Thymus (tissue), 11 donors: ENCODE results near the gene CPNE4. TPM values are rescaled to one million over a fixed set of nuclear protein-coding genes. Genes with fewer than 3 reads are reported as not detected.

Experiments used
- DNase-seq, 9 donors: peaks; one replicate each; pipeline ENCODE4 v3.0.0-alpha.2; 2013; ENCODE audit warnings: low spot score in 9 of 9, low read depth in 6 of 9, missing footprints in 1 of 9
- H3K27ac ChIP-seq, 2 donors: one replicate each; pipeline ENCODE4 v1.5.1; 2013; ENCODE audit warnings: control low read depth in 1 of 2, low read depth in 1 of 2, low read length in 1 of 2, mild to moderate bottlenecking in 1 of 2, moderate library complexity in 1 of 2
- H3K27me3 ChIP-seq, 2 donors: one replicate each; pipeline ENCODE4 v1.5.1; 2013; ENCODE audit warnings: low read length in 1 of 2; ENCODE audit not compliant: control insufficient read depth in 2 of 2, insufficient read depth in 1 of 2
- H3K36me3 ChIP-seq, 2 donors: one replicate each; pipeline ENCODE4 v1.5.1; 2013; ENCODE audit warnings: low read length in 1 of 2, mild to moderate bottlenecking in 1 of 2, moderate library complexity in 1 of 2; ENCODE audit not compliant: control insufficient read depth in 2 of 2, insufficient read depth in 2 of 2
- H3K4me1 ChIP-seq, 2 donors: one replicate each; pipeline ENCODE4 v1.5.1; 2013; ENCODE audit warnings: low read length in 2 of 2; ENCODE audit not compliant: control insufficient read depth in 2 of 2, insufficient read depth in 2 of 2
- H3K4me3 ChIP-seq, 2 donors: one replicate each; pipeline ENCODE4 v1.5.1; 2013; ENCODE audit warnings: low read length in 2 of 2, control low read depth in 1 of 2, mild to moderate bottlenecking in 1 of 2
- H3K9me3 ChIP-seq, 2 donors: one replicate each; pipeline ENCODE4 v1.5.1; 2013; ENCODE audit warnings: low read length in 1 of 2, mild to moderate bottlenecking in 1 of 2; ENCODE audit not compliant: control insufficient read depth in 2 of 2, insufficient read depth in 1 of 2
- WGBS: extraction: QIAGEN DNeasy Blood & Tissue Kit; methylation state at CpG from one replicate; pipeline ENCODE4 v1.1.7; 2013; 5-methylcytosine and 5-hydroxymethylcytosine counted together
- polyA plus RNA-seq: library from polyadenylated mRNA; stranded (reverse); fragments of 200-250 nt; gene quantifications from one replicate; pipeline ENCODE4 v1.2.3, GENCODE V29; 2013
- total RNA-seq: library from RNA; stranded (reverse); fragments of 120-200 nt; gene quantifications from one replicate; pipeline ENCODE4 v1.2.4, GENCODE V29; 2013
- donor health status: healthy.

The CPNE4 gene
- total and polyA plus RNA-seq, 2 donors, result 0.33 to 0.89 TPM

DNA sequence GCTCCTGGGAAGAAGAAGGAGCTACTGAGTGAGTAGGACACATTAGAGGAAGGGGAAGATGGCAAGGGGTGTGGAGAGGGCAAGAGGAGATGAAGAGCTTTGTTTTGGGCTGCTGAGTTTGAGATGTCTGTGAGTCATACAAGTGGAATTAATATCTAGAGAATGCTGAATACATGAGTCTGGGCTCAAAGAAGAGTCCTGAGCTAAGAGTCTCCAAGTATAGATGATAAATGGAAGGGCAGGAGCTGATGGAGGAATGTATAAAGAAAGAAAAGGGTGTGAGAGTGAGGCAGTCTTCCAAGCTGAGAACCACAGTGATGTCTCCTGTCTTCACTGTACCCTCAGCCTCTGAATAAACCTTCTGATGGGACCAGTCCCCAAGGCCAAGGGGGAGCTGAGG is 326.6 kb downstream of the CPNE4 start:
- Histone ChIP-seq H3K4me1 (no peaks in the 10 kb centered on the region), H3K27ac (no peak overlapping the region)

DNA sequence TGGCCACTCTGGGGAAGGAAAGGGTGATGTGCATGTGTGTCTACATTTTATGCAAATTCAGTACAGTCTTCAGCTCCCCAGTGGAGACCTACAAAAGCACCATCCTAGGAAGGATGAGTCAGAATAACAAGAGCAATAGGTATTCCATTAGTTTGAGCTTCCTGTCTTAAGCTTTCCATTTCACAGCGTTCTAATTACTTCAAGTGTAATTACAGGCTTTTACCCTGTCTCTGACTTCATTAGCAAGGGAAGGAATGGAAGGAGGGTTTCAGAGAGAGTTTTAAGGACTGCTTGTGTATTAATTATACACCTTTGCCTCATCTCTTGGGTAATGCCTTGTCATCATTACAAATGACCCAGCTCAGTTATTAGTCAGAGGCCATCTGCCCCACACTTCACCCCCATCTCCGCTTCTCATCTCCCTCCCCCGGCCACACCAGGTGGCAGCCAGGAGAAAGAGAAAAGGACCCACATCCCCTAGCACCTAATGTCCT is 329.2 kb downstream of the CPNE4 start:
- Histone ChIP-seq H3K36me3 (no peaks in the 10 kb centered on the region), H3K27me3 (no peaks in the 10 kb centered on the region), H3K27ac (no peak overlapping the region), H3K4me1 (no peaks in the 10 kb centered on the region), H3K9me3 (no peaks in the 10 kb centered on the region), H3K4me3 (no peak overlapping the region)
- DNase-seq, result no peak
- 70% methylated on average over 3 of the region's 3 CpGs for WGBS

More for the DNA sequence above, 326.6 kb downstream of the CPNE4 start:
- H3K27me3 ChIP-seq, result no peaks in the 10 kb centered on the region
- no peak overlapping the region for H3K4me3 ChIP-seq
- no peak for DNase-seq
- no peaks in the 10 kb centered on the region for H3K36me3 ChIP-seq
- H3K9me3 ChIP-seq, result no peaks in the 10 kb centered on the region

DNA sequence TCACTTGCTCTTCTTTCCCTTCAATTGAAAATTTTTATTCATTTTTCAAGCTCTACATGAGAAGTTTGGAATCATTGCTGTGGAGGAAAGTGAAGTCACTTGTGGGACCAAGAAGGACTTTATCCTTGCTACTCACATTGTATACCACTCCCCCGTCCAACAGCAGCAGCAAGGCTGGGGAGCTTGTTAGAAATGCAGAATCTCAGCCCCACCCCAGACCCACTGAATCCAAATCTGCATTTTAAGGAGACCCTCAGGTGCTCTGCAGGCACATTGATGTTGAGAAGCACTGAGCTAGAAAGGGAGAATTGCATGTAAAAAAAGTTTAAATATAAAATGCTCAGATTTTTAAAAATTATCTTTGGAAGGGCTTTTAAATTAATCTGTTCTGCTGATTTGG is 329.7 kb downstream of the CPNE4 start:
- Histone ChIP-seq H3K36me3 (no peaks in the 10 kb centered on the region), H3K27me3 (no peaks in the 10 kb centered on the region), H3K9me3 (no peaks in the 10 kb centered on the region), H3K4me1 (no peaks in the 10 kb centered on the region), H3K27ac (no peak overlapping the region), H3K4me3 (no peak overlapping the region)
- 82% methylated on average over 1 of the region's 1 CpG for WGBS
- DNase-seq, result no peak

- Histone ChIP-seq H3K9me3 (no peaks in the 10 kb centered on the region), H3K27me3 (no peaks in the 10 kb centered on the region), H3K36me3 (no peaks in the 10 kb centered on the region), H3K27ac (no peak overlapping the region), H3K4me3 (no peak overlapping the region), H3K4me1 (no peaks in the 10 kb centered on the region)
- no peak for DNase-seq
- 80% methylated on average over 2 of the region's 2 CpGs for WGBS
These were observed 330.7 kb downstream of the CPNE4 start for GRCh38 chr3:131704098-131704497.

GRCh38 chr3:131702146-131702545 is 332.7 kb downstream of the CPNE4 start:
- no peaks in the 10 kb centered on the region for H3K36me3 ChIP-seq
- H3K27ac ChIP-seq, result no peak overlapping the region
- WGBS, result 63% methylated on average over 2 of the region's 2 CpGs
- H3K4me1 ChIP-seq, result no peaks in the 10 kb centered on the region
- DNase-seq, result no peak
- H3K27me3 ChIP-seq, result no peaks in the 10 kb centered on the region
- H3K4me3 ChIP-seq, result no peak overlapping the region
- no peaks in the 10 kb centered on the region for H3K9me3 ChIP-seq

GRCh38 chr3:131701153-131701770 is 333.6 kb downstream of the CPNE4 start:
- no peak overlapping the region for H3K27ac ChIP-seq
- H3K4me3 ChIP-seq, result no peak overlapping the region
- H3K27me3 ChIP-seq, result no peaks in the 10 kb centered on the region
- H3K4me1 ChIP-seq, result no peaks in the 10 kb centered on the region
- H3K9me3 ChIP-seq, result no peaks in the 10 kb centered on the region
- 26% methylated on average over 2 of the region's 2 CpGs for WGBS
- no peak for DNase-seq
- H3K36me3 ChIP-seq, result no peaks in the 10 kb centered on the region

DNA sequence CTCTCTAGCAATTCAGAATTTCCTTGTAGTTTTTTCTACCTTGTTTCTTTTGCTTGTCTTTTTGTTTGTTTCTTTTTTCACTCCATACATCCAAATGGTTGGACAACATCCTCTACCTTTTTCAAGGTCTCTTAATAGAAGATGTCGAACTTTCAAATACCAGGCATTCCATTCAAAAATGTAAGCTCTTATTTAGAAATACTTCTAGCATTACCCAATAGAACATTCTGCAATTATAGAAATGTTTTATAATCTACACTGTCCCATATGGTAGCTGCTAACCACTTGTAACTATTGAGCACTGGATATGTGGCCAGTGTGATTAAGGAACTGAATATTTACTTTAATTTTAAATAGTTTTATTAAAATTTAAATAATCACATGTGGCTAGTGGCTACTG is 335.8 kb downstream of the CPNE4 start:
- Histone ChIP-seq H3K4me3 (no peak overlapping the region), H3K27me3 (no peaks in the 10 kb centered on the region), H3K9me3 (no peaks in the 10 kb centered on the region), H3K4me1 (no peaks in the 10 kb centered on the region), H3K27ac (no peak overlapping the region), H3K36me3 (no peaks in the 10 kb centered on the region)
- DNase-seq, result no peak
- 90% methylated on average over 1 of the region's 1 CpG for WGBS

- H3K4me1 ChIP-seq, result no peaks in the 10 kb centered on the region
- H3K9me3 ChIP-seq, result no peaks in the 10 kb centered on the region
- H3K4me3 ChIP-seq, result no peak overlapping the region
- no peaks in the 10 kb centered on the region for H3K27me3 ChIP-seq
- H3K27ac ChIP-seq, result no peak overlapping the region
- H3K36me3 ChIP-seq, result no peaks in the 10 kb centered on the region
- 86% methylated on average over 4 of the region's 4 CpGs for WGBS
- DNase-seq, result no peak
These were observed 340.4 kb downstream of the CPNE4 start for GRCh38 chr3:131694376-131694775.

DNA sequence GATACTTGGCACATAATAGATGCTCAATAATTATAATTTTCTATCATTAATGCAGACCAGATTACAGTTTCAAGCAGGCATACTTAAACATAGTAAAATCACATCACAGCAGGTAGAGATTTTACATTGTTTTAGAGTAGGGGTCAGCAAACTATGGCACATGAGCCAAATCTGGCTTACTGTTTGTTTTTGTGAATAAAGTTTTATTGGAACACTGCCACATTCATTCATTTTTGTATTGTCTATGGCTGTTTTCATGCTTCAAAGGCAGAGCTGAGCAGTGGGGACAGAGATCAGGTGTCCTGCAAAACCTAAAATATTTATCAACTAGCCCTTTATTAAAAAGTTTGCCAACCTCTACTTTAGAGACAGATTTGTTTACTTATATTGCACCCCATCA is 342.5 kb downstream of the CPNE4 start:
- H3K36me3 ChIP-seq, result no peaks in the 10 kb centered on the region
- H3K4me3 ChIP-seq, result no peak overlapping the region
- no peak overlapping the region for H3K27ac ChIP-seq
- H3K4me1 ChIP-seq, result no peaks in the 10 kb centered on the region
- H3K9me3 ChIP-seq, result no peaks in the 10 kb centered on the region
- H3K27me3 ChIP-seq, result no peaks in the 10 kb centered on the region
- no peak for DNase-seq

- H3K9me3 ChIP-seq, result no peaks in the 10 kb centered on the region
- H3K4me3 ChIP-seq, result no peak overlapping the region
- DNase-seq, result no peak
- 44% methylated on average over 6 of the region's 6 CpGs for WGBS
- H3K27ac ChIP-seq, result no peak overlapping the region
- H3K27me3 ChIP-seq, result no peaks in the 10 kb centered on the region
- H3K4me1 ChIP-seq, result no peaks in the 10 kb centered on the region
- H3K36me3 ChIP-seq, result no peaks in the 10 kb centered on the region
These were observed 344.0 kb downstream of the CPNE4 start for GRCh38 chr3:131690800-131691199.
